GM12872 (cell line): ENCODE results near the gene SESN2.

Experiments used
- TF ChIP-seq, protein P1 (sequence below): IDR thresholded peaks from 3 replicates; pipeline ENCODE4 v1.5.1; 2011; ENCODE audit warnings: low read depth, mild to moderate bottlenecking, low read length, moderate library complexity; ENCODE audit not compliant: insufficient read depth

SESN2 gene

DNA sequence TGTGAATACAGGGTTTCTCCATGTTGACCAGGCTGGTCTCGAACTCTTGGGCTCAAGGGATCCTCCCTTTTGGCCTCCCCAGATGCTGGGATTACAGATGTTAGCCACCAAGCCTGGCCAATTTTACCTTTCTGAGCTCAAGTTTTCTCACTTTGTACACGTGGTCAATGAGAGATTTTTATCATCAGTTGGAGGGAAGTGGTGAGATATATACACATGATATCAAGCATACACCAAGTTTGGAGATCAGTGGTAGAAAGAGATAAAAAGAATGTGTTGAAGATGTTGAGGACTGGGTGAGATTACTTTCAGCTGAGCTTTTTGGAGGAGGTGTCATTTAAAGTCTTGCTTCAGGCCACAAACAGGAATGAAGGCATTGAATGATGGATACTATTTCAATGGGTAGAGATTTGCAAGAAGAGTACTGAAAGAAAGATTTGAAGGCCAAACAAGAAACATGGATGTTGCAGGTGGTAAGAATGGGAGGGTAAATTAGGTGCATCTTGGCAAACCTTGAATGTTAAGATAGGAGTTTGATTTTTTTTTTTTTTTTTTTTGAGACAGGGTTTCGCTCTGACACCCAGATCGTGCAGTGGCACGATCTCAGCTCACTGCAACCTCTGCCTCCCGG is 3.0 kb upstream of the SESN2 start:
- TF ChIP-seq, protein P1, sequence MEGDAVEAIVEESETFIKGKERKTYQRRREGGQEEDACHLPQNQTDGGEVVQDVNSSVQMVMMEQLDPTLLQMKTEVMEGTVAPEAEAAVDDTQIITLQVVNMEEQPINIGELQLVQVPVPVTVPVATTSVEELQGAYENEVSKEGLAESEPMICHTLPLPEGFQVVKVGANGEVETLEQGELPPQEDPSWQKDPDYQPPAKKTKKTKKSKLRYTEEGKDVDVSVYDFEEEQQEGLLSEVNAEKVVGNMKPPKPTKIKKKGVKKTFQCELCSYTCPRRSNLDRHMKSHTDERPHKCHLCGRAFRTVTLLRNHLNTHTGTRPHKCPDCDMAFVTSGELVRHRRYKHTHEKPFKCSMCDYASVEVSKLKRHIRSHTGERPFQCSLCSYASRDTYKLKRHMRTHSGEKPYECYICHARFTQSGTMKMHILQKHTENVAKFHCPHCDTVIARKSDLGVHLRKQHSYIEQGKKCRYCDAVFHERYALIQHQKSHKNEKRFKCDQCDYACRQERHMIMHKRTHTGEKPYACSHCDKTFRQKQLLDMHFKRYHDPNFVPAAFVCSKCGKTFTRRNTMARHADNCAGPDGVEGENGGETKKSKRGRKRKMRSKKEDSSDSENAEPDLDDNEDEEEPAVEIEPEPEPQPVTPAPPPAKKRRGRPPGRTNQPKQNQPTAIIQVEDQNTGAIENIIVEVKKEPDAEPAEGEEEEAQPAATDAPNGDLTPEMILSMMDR = no peak

DNA sequence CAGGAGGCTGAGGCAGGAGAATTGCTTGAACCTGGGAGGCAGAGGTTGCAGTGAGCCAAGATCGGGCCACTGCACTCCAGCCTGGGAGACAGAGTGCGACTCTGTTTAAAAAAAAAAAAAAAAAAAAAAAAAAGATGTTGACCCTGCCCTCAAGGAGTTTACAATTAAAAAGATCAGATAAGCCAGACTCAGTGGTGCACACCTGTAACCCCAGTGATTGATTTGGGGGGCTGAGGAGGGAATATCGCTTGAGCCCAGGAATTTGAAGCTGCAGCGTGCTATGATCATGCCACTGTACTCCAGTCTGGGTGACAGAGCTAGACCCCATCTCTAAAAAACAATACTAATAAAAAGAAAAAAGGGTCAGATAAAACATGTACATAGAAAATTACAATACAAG is 1.6 kb upstream of the SESN2 start:
- TF ChIP-seq, protein P1 = no peak

DNA sequence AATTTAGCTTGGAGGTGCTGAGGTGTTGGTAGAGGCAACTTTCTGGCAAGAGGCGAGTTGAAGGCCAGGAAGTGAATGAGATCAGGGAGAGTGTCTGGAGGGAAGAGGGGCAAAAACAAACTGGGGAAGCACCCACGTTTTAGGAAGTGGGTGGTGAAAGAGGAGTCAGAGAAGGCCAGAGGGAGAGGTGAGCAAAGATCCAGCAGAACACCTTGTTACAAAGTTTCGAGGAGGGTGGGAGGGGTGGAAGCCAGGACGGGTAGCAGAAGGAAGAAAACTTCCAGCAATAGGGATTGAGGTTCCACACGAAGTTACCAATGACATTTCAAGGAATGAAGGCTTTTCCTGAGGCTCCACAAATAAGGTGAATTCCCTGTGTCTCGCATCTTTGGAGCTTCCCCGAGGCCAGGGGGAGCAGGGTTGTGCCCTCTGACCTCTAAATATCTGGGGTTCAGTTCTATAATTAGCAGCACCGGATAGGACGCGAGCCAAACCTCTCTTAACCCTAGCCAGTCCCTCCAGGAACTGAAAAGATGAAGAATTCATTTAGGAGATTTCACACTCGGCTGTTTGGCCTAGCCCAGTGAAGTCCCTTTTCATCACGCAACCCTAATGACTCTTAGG is 578 bp upstream of the SESN2 start:
- TF ChIP-seq, protein P1 = no peak

DNA sequence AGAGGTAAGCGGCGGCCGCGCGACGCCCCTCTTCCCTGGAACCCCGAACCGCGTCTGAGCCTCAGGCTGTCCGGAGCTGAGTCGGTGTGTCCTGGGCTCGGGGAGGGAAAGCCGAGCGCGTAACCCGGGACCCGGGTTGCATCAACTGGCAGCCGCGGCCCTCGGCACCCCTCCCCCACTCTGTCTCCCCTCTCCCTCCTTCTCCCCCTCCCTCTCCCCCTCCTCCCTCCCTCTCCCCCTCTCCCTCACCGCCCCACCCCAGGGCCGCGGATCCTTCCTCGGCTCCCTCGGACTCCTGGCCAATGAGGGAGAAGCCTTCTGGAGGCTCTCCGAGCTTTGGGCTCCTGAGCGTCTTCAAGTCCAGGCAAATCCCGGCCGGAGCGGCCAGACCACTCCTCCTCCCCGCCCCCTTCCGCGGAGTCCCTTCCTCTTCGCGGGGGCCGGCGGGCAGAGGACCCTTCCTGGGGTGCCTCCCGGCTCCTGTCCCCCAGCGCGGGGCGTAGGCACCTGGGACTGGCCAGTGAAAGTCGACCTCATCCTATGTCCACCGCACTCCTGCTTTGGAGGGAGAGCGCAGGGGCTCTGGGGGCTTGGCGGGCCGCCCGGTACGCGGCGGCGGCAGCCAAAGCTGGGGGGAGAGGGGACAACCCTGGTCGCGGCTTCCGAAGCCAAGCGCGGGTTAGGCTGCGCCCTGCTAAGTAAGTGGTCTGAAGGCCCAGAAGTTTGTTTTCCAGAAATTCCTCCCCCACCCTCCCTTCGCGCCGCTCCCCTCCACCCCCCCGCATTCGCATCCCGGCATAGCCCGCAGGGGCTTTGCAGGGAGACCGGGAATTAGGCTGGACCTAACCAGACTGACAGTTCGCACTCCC is 850 bp downstream of the SESN2 start:
- TF ChIP-seq, protein P1 = no peak

DNA sequence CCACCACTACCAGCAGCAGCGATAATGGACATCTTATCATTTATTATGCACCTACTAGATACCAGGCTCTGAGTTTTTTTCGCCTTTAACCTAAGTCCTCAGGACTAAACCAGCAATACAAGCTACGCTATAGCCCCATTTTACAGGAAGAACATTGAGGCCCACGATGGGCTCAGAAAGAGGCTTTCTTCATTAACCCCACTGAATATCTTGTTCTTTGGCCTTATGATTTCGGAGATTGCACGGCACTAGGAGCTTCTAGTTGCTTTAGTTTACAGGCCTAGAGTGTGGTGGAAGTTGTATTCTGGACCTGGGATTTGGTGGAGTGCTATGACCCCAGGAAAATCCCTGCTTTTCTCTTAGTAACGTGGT is 1.5 kb downstream of the SESN2 start:
- TF ChIP-seq, protein P1 = no peak

DNA sequence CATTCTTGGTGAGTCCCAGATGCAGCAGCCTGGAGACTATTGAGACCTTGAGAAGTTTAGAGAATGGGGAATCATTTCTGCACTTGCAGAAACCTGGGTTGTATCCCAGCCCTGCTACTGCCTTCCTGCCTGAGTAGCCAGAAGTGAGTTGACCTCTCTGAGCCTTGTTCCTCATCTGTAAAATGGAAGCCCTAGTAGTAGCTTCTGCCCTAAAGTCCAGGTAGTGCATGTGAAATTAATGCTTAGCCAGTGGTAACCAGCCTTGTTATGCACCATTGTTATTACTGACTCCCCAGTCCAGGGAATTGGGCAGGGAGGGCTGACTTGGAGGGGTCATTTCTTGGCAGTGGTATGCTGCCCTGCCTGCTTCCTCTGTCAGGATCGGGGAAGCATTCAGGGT is 5.6 kb downstream of the SESN2 start:
- TF ChIP-seq, protein P1 = no peak

DNA sequence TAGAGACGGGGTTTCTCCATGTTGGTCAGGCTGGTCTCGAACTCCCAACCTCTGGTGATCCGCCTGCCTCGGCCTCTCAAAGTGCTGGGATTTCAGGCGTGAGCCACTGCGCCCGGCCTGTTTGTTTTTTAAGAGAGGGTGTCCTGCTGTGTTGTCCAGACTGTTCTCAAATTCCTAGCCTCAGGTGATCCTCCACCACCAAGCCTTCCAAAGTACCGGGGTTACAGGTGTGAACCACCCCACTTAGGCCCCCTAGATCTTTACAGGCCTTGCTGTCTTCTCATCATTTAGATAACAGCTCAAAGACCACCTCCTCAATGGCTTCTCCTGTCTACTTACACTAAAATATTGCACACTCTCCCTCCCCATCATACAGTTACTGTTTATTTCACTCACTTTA is 6.3 kb downstream of the SESN2 start:
- TF ChIP-seq, protein P1 = no peak
